Lower lobe of right lung (tissue), 2 donors: ENCODE measurements around the gene YJU2. TPM values are rescaled to one million over a fixed set of nuclear protein-coding genes. Genes with fewer than 3 reads are reported as not detected.
"Not testable (repeated sequence)": the region's sequence is repeated elsewhere in the genome, so short reads cannot be mapped to it uniquely, and the experiment has no call there.

Source experiments
- ATAC-seq, 2 donors: fragments of 200-7000 bp; cut with Tn5 transposase; one replicate each; pipeline ENCODE4 v1.9.1; 2020 to 2022; ENCODE audit warnings: mild to moderate bottlenecking in 2 of 2, moderate library complexity in 2 of 2
- DNase-seq: peaks from one replicate; pipeline ENCODE4 v3.0.0-alpha.2; 2020
- H3K27ac ChIP-seq: fragments of 200-600 bp; one replicate; pipeline ENCODE4 v1.8.0; 2022
- H3K27me3 ChIP-seq: fragments of 200-600 bp; one replicate; pipeline ENCODE4 v1.8.0; 2022; ENCODE audit warnings: low read depth
- H3K36me3 ChIP-seq: fragments of 200-600 bp; one replicate; pipeline ENCODE4 v1.8.0; 2022; ENCODE audit warnings: mild to moderate bottlenecking
- H3K4me1 ChIP-seq: fragments of 200-600 bp; one replicate; pipeline ENCODE4 v1.8.0; 2022
- H3K4me3 ChIP-seq: fragments of 200-600 bp; one replicate; pipeline ENCODE4 v1.8.0; 2022; ENCODE audit warnings: mild to moderate bottlenecking
- H3K9me3 ChIP-seq: fragments of 200-600 bp; one replicate; pipeline ENCODE4 v1.8.0; 2022
- CTCF ChIP-seq: fragments of 200-600 bp; IDR thresholded peaks from one replicate; pipeline ENCODE4 v1.8.0; 2022; ENCODE audit warnings: antibody characterized with exemption, mild to moderate bottlenecking
- intact Hi-C: fragments of 100-400 bp; cut with DNase I; formaldehyde crosslinking; loops from one replicate; pipeline ENCODE4 v1.11.0; 2022
- total RNA-seq: library from RNA; stranded (reverse); fragmentation: NEBNext Ultra II Directional; extraction: Animal tissue kit (Norgen Biotek cat#: 25700); gene quantifications from one replicate; pipeline ENCODE4 v1.2.1, GENCODE V29; 2021
- donor health status: DM: no; HTN: yes; CAD: no; lungs with severe emphysema.

The YJU2 gene
- total RNA-seq, 1 donor from 2014 or later = 16.7 TPM

GRCh38 chr19:4232614-4233281 is 14.1 kb upstream of the YJU2 start:
- no peak for ATAC-seq
- peaks cover 40% of the 10 kb centered on the region for H3K27me3 ChIP-seq
- H3K4me1 ChIP-seq = peaks cover 6% of the 10 kb centered on the region
- no peaks in the 10 kb centered on the region for H3K9me3 ChIP-seq
- no peaks in the 10 kb centered on the region for H3K36me3 ChIP-seq
- no peak for TF ChIP-seq CTCF
- no peak overlapping the region for H3K4me3 ChIP-seq
- intact Hi-C loops = no loop called here
- DNase-seq = no peak
- H3K27ac ChIP-seq = no peak overlapping the region

GRCh38 chr19:4233282-4233853 is 13.5 kb upstream of the YJU2 start:
- ATAC-seq (peak; percentile 54 to 59), DNase-seq (peak; percentile 67)
- intact Hi-C loops = no loop called here
- Histone ChIP-seq H3K4me3 (no peak overlapping the region), H3K27ac (no peak overlapping the region), H3K36me3 (no peaks in the 10 kb centered on the region), H3K27me3 (peaks cover 40% of the 10 kb centered on the region), H3K9me3 (no peaks in the 10 kb centered on the region), H3K4me1 (peaks cover 6% of the 10 kb centered on the region)
- TF ChIP-seq CTCF = peak; percentile 49

DNA sequence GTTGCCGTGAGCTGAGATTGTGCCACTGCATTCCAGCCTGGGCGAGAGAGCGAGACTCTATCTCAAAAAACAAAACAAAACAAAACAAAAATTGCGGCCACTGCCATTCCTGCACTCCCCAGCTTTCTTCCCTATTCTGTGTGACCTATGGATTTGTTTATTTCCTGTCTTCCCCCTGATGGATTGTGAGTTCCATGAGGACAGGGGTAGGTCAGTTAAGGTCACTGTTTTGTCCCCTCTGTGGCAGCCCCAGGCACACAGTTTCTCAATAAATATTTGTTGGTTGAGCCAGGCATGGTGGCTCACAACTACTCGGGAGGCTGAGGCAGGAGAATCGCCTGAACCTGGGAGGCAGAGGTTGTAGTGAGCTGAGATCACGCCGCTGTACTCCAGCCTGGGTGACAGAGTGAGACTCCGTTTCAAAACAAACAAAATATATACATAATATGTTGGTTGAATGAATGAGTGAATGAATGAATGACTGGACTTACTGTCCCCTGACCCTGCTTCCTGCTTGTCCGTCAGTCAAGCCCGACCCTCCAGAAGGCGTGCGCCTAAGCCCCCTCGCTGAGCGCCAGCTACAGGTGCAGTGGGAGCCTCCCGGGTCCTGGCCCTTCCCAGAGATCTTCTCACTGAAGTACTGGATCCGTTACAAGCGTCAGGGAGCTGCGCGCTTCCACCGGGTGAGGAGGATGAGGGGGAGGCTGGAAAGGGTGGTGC is 12.6 kb upstream of the YJU2 start:
- intact Hi-C loops = no loop called here
- Histone ChIP-seq H3K27me3 (peaks cover 35% of the 10 kb centered on the region), H3K9me3 (no peaks in the 10 kb centered on the region), H3K4me1 (peaks cover 2% of the 10 kb centered on the region), H3K36me3 (no peaks in the 10 kb centered on the region), H3K27ac (no peak overlapping the region), H3K4me3 (no peak overlapping the region)
- no peak for DNase-seq
- no peak for ATAC-seq
- no peak for TF ChIP-seq CTCF

DNA sequence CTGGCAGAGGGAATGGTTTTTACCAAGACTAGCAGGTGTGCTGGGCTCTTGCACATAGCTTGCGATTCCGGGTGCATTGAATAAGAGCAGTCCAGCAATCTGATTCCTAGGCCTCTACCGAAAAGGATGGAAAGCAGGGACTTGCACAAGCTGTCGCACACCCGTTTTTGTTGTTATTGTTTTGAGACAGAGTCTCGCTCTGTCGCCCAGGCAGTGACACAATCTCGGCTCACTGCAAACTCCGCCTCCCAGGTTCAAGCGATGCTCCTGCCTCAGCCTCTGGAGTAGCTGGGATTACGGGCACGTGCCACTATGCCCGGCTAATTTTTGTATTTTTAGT is 12.0 kb upstream of the YJU2 start:
- Histone ChIP-seq H3K4me3 (no peak overlapping the region), H3K27me3 (peaks cover 30% of the 10 kb centered on the region), H3K4me1 (no peaks in the 10 kb centered on the region), H3K27ac (no peak overlapping the region), H3K36me3 (no peaks in the 10 kb centered on the region), H3K9me3 (no peaks in the 10 kb centered on the region)
- intact Hi-C loops = no loop called here
- DNase-seq (no peak), ATAC-seq (no peak)
- no peak for TF ChIP-seq CTCF

DNA sequence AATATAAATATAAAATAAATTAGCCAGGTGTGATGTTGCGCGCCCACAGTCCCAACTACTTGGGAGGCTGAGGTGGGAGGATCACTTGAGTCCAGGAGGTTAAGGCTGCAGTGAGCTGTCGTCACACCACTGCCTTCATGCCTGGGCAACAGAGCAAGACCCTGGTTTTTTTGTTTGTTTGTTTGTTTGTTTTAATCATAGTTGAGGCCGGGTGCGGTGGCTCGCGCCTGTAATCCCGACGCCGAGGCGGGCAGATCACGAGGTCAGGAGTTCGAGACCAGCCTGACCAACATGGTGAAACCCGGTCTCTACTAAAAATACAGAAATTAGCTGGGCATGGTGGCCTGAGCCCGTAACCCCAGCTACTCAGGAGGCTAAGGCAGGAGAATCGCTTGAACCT is 9.4 kb upstream of the YJU2 start:
- H3K36me3 ChIP-seq, ATAC-seq, H3K9me3 ChIP-seq, intact Hi-C loops, H3K4me1 ChIP-seq, H3K27ac ChIP-seq, DNase-seq, H3K4me3 ChIP-seq: not testable (repeated sequence)
- H3K27me3 ChIP-seq = peaks cover 15% of the 10 kb centered on the region

GRCh38 chr19:4238831-4239230 is 8.0 kb upstream of the YJU2 start:
- Histone ChIP-seq H3K9me3 (peaks cover 6% of the 10 kb centered on the region), H3K36me3 (no peaks in the 10 kb centered on the region), H3K27ac (no peak overlapping the region), H3K4me1 (no peaks in the 10 kb centered on the region), H3K27me3 (peaks cover 1% of the 10 kb centered on the region), H3K4me3 (no peak overlapping the region)
- intact Hi-C loops = no loop called here
- ATAC-seq = no peak
- no peak for TF ChIP-seq CTCF
- DNase-seq = no peak
